BE2C (cell line): ENCODE results near the gene SETDB1.
A peak's percentile ranks its signal among the peaks of the same experiment; 100 is the strongest.

Experiments
- DNase-seq: peaks from one replicate; pipeline ENCODE4 v3.0.0-alpha.2; 2020
- H3K27me3 ChIP-seq: fragments of 250-450 bp; sonication (Bioruptor Pico); 2 replicates; pipeline ENCODE4 v1.5.1; 2020; ENCODE audit warnings: mild to moderate bottlenecking
- H3K36me3 ChIP-seq: fragments of 250-450 bp; sonication (Bioruptor Pico); 2 replicates; pipeline ENCODE4 v1.5.1; 2020; ENCODE audit warnings: mild to moderate bottlenecking
- H3K4me1 ChIP-seq: fragments of 250-450 bp; sonication (Bioruptor Pico); 2 replicates; pipeline ENCODE4 v1.5.1; 2020
- H3K4me3 ChIP-seq: 2 replicates; pipeline ENCODE4 v1.5.1; 2011; ENCODE audit warnings: low read depth, low read length
- H3K9me3 ChIP-seq: fragments of 250-450 bp; sonication (Bioruptor Pico); 2 replicates; pipeline ENCODE4 v1.5.1; 2020
- TF ChIP-seq, protein P1 (sequence below): IDR thresholded peaks from 2 replicates; pipeline ENCODE4 v1.5.1; 2012; ENCODE audit warnings: mild to moderate bottlenecking, low read depth, low read length

SETDB1 gene

DNA sequence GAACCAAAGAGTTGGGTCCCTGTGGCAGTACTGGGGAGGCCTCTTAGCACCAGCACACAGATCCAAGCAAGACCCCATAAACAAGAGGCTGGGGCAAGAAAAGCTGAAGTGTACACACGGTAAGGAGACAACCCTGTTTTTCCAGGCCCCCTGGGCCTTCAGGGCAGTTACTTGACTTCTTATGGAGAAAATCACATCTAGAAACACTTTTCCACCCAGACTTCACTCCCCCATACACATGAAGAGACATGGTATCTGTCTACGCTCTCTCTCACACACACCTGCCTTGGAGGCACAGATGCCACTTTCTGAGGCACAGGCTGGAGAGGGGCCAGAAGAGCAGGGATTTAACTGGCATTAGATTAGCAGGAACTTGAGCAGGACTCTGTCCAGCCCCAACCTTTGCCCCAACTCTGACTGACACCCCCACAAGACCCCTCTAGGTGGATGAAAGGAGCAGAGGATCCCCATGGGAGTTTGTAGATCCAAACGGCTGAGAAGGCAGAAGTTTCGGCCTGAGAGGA, 46.3 kb downstream of the SETDB1 start:
- Histone ChIP-seq H3K36me3 (peaks cover 20% of the 10 kb centered on the region), H3K4me1 (peaks cover 27% of the 10 kb centered on the region), H3K4me3 (peak overlapping the region; percentile 78), H3K27me3 (no peaks in the 10 kb centered on the region), H3K9me3 (no peaks in the 10 kb centered on the region)
- TF ChIP-seq, protein P1, sequence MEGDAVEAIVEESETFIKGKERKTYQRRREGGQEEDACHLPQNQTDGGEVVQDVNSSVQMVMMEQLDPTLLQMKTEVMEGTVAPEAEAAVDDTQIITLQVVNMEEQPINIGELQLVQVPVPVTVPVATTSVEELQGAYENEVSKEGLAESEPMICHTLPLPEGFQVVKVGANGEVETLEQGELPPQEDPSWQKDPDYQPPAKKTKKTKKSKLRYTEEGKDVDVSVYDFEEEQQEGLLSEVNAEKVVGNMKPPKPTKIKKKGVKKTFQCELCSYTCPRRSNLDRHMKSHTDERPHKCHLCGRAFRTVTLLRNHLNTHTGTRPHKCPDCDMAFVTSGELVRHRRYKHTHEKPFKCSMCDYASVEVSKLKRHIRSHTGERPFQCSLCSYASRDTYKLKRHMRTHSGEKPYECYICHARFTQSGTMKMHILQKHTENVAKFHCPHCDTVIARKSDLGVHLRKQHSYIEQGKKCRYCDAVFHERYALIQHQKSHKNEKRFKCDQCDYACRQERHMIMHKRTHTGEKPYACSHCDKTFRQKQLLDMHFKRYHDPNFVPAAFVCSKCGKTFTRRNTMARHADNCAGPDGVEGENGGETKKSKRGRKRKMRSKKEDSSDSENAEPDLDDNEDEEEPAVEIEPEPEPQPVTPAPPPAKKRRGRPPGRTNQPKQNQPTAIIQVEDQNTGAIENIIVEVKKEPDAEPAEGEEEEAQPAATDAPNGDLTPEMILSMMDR, result no peak
- DNase-seq, result no peak

DNA sequence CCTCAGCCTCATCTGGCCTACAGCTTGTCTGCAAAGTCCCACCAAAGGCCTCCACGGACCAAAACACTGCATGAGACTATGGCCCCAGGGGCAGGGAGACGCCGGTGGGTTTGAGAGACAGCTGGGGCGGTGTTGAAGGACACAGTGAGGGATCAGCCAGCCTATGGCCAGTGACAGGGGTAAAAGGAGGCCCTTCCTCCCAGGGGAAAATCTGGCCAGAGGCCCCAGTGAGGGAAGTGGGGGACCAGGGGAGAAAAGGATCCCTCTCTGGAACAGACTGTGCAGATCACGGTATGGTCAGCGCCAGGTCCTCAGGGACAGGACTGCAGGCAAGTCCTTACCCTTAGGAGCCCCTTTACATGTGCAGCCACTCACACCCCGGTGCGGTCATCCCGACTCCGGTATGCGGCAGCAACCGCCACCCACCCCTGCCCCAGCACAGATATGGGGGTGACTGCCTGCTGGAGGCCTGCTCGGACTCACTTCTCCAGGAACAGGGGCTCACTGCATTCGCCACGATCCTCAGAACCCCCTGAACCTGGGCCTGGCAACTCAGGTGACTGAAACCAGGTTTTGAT, 47.2 kb downstream of the SETDB1 start:
- peaks cover 12% of the 10 kb centered on the region for H3K36me3 ChIP-seq
- H3K9me3 ChIP-seq, result no peaks in the 10 kb centered on the region
- TF ChIP-seq, protein P1, result no peak
- H3K4me3 ChIP-seq, result peak overlapping the region; percentile 78
- no peaks in the 10 kb centered on the region for H3K27me3 ChIP-seq
- peaks cover 30% of the 10 kb centered on the region for H3K4me1 ChIP-seq
- peak; percentile 22 for DNase-seq

DNA sequence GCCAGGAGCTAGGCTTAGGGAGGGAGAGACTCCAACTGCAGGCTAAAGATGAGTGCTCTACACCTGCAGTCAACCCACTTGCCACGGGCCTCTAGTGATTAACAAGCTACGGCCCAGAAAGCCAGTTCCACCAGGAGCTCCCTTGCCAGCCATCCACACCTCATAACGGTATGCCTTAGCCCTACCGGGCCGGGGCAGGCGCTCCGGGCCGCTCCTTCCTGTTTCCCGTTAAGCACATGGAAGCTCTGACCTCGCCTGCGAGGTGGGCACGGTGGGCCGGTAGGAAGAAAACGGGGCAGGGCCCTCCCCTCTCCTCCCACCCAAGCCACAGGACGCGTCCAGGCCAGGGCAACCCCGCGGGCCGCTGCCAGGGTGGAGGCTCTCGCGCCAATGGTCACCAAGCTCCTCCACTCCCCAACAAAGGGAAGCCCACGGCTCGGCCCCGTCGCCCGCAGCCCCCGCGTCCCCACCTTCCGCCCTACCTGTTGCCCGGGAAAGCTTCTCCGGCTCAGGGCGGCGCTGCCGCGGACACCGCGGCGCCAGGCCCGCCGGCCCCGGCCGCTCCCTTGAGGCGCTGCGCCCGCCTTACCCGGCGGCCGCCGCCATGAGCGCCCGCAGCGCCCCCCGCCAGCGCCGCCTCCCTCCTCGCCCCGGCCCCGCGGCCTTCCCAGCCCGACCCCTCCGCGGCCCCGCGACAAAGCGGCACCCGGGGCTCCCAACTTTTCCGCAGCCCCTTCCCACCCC, 47.8 kb downstream of the SETDB1 start:
- Histone ChIP-seq H3K9me3 (no peaks in the 10 kb centered on the region), H3K36me3 (peaks cover 5% of the 10 kb centered on the region), H3K4me3 (peak overlapping the region; percentile 78), H3K4me1 (peaks cover 30% of the 10 kb centered on the region), H3K27me3 (no peaks in the 10 kb centered on the region)
- TF ChIP-seq, protein P1, result no peak
- DNase-seq, result peak; percentile 36

DNA sequence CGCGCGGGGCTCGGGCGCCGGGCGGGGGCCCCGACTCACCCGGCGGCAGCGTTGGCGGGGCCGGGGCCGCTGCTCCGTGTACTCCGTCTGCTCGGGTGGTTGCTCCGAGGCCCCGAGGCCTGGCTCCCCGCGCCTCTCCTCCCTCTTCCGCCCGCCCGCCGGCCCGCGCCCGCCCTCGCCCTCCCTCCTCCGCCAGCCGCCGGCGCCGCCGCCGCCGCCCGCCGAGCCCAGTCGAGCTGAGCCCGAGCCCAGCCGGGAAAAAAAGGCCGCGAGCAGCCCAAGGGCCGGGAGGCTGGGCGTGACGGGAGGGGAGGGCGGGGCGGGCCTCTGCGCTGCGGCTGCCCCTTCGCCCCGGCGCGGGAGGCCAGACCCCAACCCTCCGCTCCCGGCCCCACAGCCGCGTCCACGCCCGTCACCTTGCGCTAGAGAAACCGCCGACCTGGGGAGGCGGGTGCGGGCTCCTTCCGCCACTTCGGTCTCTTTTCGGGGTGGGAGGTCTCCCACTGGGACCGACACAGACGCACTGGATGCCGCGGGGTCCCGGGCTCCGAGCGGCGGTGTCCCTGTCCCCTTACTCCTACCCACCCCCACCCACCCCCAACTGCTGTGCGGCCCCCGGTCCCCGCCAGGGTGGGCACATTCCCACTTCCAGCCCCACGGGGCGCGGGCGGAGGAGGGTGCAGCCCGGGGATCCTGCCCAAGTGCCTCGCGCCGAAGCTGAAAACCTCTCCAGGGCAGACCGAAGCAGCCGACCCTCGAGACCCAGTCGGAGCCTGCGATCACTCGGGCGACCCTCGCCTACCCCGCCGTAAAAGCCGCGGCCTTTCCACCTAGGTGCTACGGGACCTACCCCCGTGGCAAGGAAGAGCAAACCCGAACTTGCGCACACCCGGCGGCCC, 48.7 kb downstream of the SETDB1 start, which contains the start of gene CERS2:
TSS of gene CERS2 (minus strand) at position 256 of the 899 bp plus-strand sequence. CDS start 5,745 bp downstream, outside the sequence.
- peak; percentile 91 for DNase-seq
- H3K4me3 ChIP-seq, result peak within 1 kb of the TSS; percentile 78
- TF ChIP-seq, protein P1, result no peak
- 0 out of 2 replicates have a peak, but pooled peaks cover 3% of the 10 kb centered on the region for H3K36me3 ChIP-seq
- H3K27me3 ChIP-seq, result no peaks in the 10 kb centered on the region
- no peaks in the 10 kb centered on the region for H3K9me3 ChIP-seq
- peaks cover 30% of the 10 kb centered on the region for H3K4me1 ChIP-seq

DNA sequence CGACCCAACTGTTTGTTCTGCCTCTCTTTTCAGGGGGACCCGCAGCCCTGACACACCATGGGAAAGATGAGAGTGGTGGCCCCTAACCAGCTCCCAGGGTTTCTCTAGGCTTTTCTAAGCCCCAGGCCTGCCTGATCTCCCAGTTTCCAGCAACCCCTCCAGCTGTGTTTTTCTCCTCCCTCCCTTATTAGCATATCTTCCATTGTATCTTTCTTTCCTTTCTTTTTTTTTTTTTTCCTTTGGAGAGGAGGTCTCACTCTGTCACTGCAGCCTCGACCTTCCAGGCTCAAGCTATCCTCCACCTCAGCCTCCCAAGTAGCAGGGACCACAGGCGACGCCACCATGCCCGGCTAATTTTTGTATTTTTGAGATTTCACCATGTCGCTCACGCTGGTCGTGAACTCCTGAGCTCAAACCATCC, 50.2 kb downstream of the SETDB1 start:
- TF ChIP-seq, protein P1, result no peak
- H3K27me3 ChIP-seq, result no peaks in the 10 kb centered on the region
- H3K9me3 ChIP-seq, result no peaks in the 10 kb centered on the region
- H3K4me1 ChIP-seq, result peaks cover 28% of the 10 kb centered on the region
- 0 out of 2 replicates have a peak, but pooled peaks cover 3% of the 10 kb centered on the region for H3K36me3 ChIP-seq
- no peak for DNase-seq
- no peak overlapping the region for H3K4me3 ChIP-seq
